GM18858 (cell line): ENCODE results near the gene WDR5B.

Source experiments
- ATAC-seq: cut with Tn5 transposase; IDR thresholded peaks from one replicate; pipeline ENCODE4 v1.9.1; 2021; ENCODE audit not compliant: unreplicated experiment

The WDR5B gene

GRCh38 chr3:122374034-122374433, 41.8 kb downstream of the WDR5B start:
- ATAC-seq, result no peak

GRCh38 chr3:122366379-122366749, 49.5 kb downstream of the WDR5B start:
- ATAC-seq, result no peak

- ATAC-seq, result peak; percentile 76
Measured at GRCh38 chr3:122365582-122366378, 50.1 kb downstream of the WDR5B start.

- peak; percentile 36 for ATAC-seq
Measured at GRCh38 chr3:122365073-122365472, 50.8 kb downstream of the WDR5B start.

- ATAC-seq, result no peak
Measured at GRCh38 chr3:122364490-122364889, 51.4 kb downstream of the WDR5B start.
